CD4-positive, alpha-beta T cell treated with Interleukin-6 for 4 hours (primary cell): ENCODE results near the gene ASL.
"Not testable (repeated sequence)": the region's sequence is repeated elsewhere in the genome, so short reads cannot be mapped to it uniquely, and the experiment has no call there.

Experiments used
- DNase-seq: peaks from one replicate; pipeline ENCODE4 v3.0.0-alpha.2; 2020; ENCODE audit warnings: mixed read lengths

Gene ASL

DNA sequence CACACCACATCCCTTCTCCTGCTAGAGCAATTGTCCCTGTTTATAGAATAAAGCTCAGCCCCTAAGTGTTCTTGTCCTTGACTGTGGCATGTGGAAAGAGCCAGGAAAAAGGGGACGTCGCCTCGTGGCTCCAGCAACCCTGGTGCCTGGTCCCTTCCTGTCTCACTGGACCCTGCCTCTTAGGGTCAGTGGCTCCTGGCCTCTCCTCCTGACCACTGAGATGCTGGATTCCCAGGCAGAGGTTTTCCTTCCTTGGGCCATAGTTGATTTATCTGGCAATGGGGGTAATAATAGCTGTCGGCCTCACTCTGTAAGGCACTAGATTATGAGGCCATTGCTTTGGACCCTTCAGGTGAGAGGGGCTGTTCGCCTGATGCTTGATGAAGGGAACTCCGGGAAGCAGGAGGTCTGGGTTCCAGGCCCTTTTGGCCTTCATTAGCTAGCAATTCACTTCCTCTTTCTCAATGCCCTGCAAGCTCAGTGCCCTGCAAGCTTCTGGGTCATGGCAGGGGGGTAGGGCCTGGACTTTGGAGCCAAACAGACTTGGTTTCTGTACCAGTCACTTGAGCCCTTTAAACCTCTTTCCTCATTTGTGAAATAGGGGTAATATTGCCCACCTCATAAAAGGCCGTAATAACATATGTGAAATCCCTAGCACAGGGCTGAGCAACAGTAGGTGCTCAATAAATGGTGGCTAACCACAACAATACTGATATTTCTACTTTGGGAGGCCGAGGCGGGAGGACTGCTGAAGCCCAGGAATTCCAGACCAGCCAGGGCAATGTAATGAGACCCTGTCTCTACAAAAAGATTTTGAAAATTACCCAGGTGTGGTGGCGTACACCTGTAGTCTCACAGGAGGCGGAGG lies 1.1 kb downstream of the ASL start:
- DNase-seq: no peak

- no peak for DNase-seq
Observed at GRCh38 chr7:66078067-66078466, 2.4 kb downstream of the ASL start.

- DNase-seq: no peak
Observed at GRCh38 chr7:66082083-66082482, 6.5 kb downstream of the ASL start.

- no peak for DNase-seq
Observed at GRCh38 chr7:66082886-66083415, 7.3 kb downstream of the ASL start.

DNA sequence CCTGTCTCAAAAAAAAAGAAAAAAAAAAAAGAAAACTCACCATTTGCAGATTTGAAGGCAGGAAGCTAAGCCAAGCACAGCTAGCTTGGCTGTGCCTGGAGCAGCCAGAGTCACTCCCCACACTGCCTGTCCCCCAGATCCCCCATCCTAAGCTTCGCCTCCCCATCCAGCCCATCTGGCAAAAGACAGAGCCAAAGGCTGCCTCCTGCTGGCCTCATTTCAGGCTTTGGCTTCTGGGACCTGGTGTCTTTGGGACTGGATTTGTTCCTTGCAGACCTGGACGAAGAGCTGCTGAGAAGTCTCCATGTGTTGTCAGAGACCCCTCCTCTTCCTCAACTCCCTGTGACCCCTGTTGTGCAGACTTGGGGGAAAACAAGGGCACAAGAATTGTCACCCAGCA lies 8.1 kb downstream of the ASL start:
- no peak for DNase-seq

- DNase-seq: no peak
Observed at GRCh38 chr7:66088861-66089838, 13.5 kb downstream of the ASL start.

- no peak for DNase-seq
Observed at GRCh38 chr7:66092654-66093053, 17.0 kb downstream of the ASL start.

DNA sequence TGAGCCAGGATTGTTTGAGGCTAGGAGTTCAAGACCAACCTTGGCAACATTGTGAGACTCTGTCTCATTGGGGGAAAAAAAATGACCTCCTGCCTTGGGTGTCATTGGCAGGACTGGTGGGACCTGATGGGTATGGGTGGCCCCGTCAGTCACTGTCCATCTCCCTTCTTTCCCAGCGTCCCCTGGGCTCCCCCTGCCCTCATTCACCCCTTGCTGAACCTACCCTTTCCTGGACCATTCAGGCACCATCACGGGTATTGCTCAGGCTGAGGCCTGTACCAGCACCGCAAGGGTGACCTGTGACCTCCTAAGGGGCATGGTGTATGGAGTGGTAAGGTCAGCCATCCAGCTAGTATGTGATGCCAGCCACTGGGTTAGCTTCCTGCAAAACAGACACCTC lies 19.4 kb downstream of the ASL start:
- no peak for DNase-seq

- no peak for DNase-seq
Observed at GRCh38 chr7:66099232-66099550, 23.6 kb downstream of the ASL start.

DNA sequence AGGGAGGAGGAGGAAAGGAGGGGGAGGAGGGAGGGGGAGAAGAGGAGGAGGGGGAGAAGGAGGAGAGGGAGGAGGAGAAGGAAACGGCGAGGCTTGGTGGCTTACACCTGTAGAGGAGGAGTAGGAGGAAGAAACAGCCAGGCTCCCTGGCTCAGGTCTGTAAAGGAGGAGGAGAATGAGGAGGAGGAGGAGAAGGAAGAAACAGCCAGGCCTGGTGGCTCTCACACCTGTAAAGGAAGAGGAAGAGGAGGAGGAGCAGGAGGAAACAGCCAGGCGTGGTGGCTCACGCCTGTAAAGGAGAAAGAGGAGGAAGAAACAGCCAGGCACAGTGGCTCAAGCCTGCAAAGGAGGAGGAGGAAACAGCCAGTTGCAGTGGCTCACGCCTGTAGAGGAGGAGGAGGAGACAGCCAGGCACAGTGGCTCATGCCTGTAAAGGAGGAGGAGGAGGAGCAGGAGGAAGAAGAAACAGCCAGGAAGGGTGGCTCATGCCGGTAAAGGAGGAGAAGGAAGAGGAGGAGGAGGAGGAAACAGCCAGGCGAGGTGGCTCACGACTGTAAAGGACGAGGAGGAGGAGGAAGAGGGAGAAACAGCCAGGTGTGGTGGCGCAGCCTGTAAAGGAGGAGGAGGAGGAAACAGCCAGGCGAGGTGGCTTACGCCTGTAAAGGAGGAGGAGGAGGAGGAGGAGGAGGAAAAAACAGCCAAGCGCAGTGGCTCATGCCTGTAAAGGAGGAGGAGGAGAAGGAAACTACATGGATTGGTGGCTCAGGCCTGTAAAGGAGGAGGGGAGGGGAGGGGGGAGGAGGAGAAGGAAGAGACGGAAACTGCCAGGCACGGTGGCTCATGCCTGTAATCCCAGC lies 24.2 kb downstream of the ASL start:
- peak; percentile 57 for DNase-seq

DNA sequence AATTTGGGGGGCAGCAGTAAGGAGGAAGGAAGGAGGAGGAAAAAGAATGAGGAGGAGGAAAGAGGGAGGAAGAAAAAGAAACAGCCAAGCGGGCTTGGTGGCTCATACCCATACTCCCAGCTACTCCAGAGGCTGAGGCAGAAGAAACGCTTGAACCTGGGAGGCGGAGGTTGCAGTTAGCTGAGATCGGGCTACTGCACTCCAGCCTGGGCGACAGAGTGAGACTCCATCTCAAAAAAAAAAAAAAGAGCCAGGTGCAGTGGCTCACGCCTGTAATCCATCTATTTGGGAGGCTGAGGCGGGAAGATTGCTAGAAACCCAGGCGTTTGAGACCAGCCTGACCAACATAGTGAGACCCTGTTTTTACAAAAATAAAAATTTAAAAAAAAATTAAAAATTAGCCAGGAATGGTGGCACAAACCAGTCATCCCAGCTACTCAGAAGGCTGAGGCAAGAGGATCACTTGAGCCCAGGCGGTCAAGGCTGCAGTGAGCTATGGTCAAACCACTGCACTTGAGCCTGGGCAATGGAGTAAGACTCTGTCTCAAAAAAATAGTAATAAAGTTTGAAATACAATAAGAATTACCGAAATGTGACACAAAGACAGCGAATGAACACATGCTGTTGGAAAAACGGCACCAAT lies 24.9 kb downstream of the ASL start:
- DNase-seq: no peak

- not testable (repeated sequence) for DNase-seq
Observed at GRCh38 chr7:66102168-66102567, 26.5 kb downstream of the ASL start.

DNA sequence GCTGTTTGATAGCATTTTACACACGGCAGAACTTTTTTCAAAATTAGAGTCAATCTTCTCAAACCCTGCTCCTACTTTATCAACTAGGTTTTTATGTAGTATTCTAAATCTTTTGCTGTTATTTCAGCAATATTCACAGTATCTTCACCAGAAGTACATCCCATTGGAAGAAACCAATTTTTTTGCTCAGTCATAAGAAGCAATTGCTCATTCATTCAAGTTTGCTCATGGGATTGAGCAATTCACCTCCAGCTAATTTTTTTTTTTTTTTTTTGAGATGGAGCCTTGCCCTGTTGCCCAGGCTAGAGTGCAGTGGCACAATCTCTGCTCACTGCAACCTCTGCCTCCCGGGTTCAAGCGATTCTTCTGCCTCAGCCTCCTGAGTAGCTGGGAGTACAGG lies 28.4 kb downstream of the ASL start:
- DNase-seq: not testable (repeated sequence)

GRCh38 chr7:66105263-66105748 lies 29.7 kb downstream of the ASL start:
- no peak for DNase-seq

GRCh38 chr7:66108410-66108809 lies 32.8 kb downstream of the ASL start:
- not testable (repeated sequence) for DNase-seq

- DNase-seq: no peak
Observed at GRCh38 chr7:66110856-66111255, 35.2 kb downstream of the ASL start.

- peak; percentile 82 for DNase-seq
Observed at GRCh38 chr7:66114743-66115649, 39.4 kb downstream of the ASL start, which contains the start of gene CRCP. Gene CRCP, plus strand, starts transcription at chr7:66114847. Its CDS starts 116 bp downstream, at chr7:66114963.

GRCh38 chr7:66116680-66117420 lies 41.2 kb downstream of the ASL start:
- not testable (repeated sequence) for DNase-seq

- DNase-seq: no peak
Observed at GRCh38 chr7:66118603-66119002, 43.0 kb downstream of the ASL start.
